Liver (tissue), 9 donors: Measurements from ENCODE around the gene PROX2. TPM values are rescaled to one million over a fixed set of nuclear protein-coding genes. Genes with fewer than 3 reads are reported as not detected.

ENCODE experiments used
- DNase-seq: peaks from one replicate; pipeline ENCODE4 v3.0.0-alpha.2; 2017; ENCODE audit warnings: low spot score
- H3K27ac ChIP-seq, 2 donors: one replicate each; pipeline ENCODE4 v1.7.0; 2013; ENCODE audit warnings: inconsistent platforms in 2 of 2, low read length in 2 of 2, control low read depth in 1 of 2, low read depth in 1 of 2, mild to moderate bottlenecking in 1 of 2
- H3K27me3 ChIP-seq, 4 donors: one replicate each; pipeline versions ENCODE4 v1.6.1 to v1.7.0; 2013; ENCODE audit warnings: low read length in 3 of 4, inconsistent platforms in 1 of 4, mild to moderate bottlenecking in 1 of 4, moderate library complexity in 1 of 4; ENCODE audit not compliant: control insufficient read depth in 4 of 4, insufficient read depth in 4 of 4
- H3K36me3 ChIP-seq, 4 donors: one replicate each; pipeline versions ENCODE4 v1.6.1 to v1.7.0; 2013; ENCODE audit warnings: low read length in 3 of 4, mild to moderate bottlenecking in 3 of 4, low read depth in 1 of 4, moderate library complexity in 1 of 4; ENCODE audit not compliant: control insufficient read depth in 4 of 4, insufficient read depth in 3 of 4
- H3K4me1 ChIP-seq, 4 donors: one replicate each; pipeline versions ENCODE4 v1.6.1 to v1.7.0; 2013; ENCODE audit warnings: low read length in 3 of 4, mild to moderate bottlenecking in 3 of 4, moderate library complexity in 1 of 4; ENCODE audit not compliant: control insufficient read depth in 4 of 4, insufficient read depth in 4 of 4
- H3K4me3 ChIP-seq, 3 donors: one replicate each; pipeline versions ENCODE4 v1.6.1 to v1.7.0; 2013; ENCODE audit warnings: low read length in 3 of 3, control low read depth in 1 of 3, low read depth in 1 of 3, mild to moderate bottlenecking in 1 of 3
- H3K9ac ChIP-seq, 2 donors: one replicate each; pipeline ENCODE4 v1.7.0; 2013; ENCODE audit warnings: low read length in 2 of 2, mild to moderate bottlenecking in 2 of 2, moderate library complexity in 2 of 2, control low read depth in 1 of 2, low read depth in 1 of 2
- H3K9me3 ChIP-seq, 4 donors: one replicate each; pipeline versions ENCODE4 v1.6.1 to v1.7.0; 2013; ENCODE audit warnings: low read length in 3 of 4; ENCODE audit not compliant: control insufficient read depth in 4 of 4
- FOXA2 ChIP-seq: IDR thresholded peaks from 2 replicates; pipeline ENCODE4 v1.6.1; 2016; ENCODE audit warnings: antibody characterized with exemption
- GABPA ChIP-seq, 2 donors: IDR thresholded peaks in 1 of 2; conservative IDR thresholded peaks in 1 of 2; 2 replicates each; pipeline ENCODE4 v1.6.1; 2016; ENCODE audit warnings: antibody characterized with exemption in 2 of 2, mild to moderate bottlenecking in 1 of 2, moderate library complexity in 1 of 2
- HNF4A ChIP-seq, 2 donors: conservative IDR thresholded peaks; 2 replicates each; pipeline ENCODE4 v1.6.1; 2016; ENCODE audit warnings: antibody characterized with exemption in 2 of 2, mild to moderate bottlenecking in 2 of 2
- RAD21 ChIP-seq, 2 donors: IDR thresholded peaks; 2 replicates each; pipeline ENCODE4 v1.6.1; 2016; ENCODE audit warnings: antibody characterized with exemption in 2 of 2, mild to moderate bottlenecking in 2 of 2
- SP1 ChIP-seq: IDR thresholded peaks from 2 replicates; pipeline ENCODE4 v1.6.1; 2018; ENCODE audit warnings: antibody characterized with exemption, mild to moderate bottlenecking
- YY1 ChIP-seq: IDR thresholded peaks from 2 replicates; pipeline ENCODE4 v1.6.1; 2016; ENCODE audit warnings: antibody characterized with exemption, mild to moderate bottlenecking
- WGBS: extraction: QIAGEN DNeasy Blood & Tissue Kit; methylation state at CpG from one replicate; pipeline ENCODE4 v1.1.7; 2013; 5-methylcytosine and 5-hydroxymethylcytosine counted together
- polyA plus RNA-seq, 2 donors: library from polyadenylated mRNA; stranded (reverse) in 1 of 2; unstranded in 1 of 2; fragments of 200-250 nt in 1 of 2; fragments of >200 nt in 1 of 2; fragmentation: Nextera tagmentation in 1 of 2; extraction: Ambion mirVana in 1 of 2; gene quantifications; one replicate each; pipeline versions ENCODE4 v1.2.1 to v1.2.3, GENCODE V29; 2013 to 2015
- total RNA-seq, 2 donors: library from RNA; depleted of rRNA; stranded (reverse); fragments of >200 nt; gene quantifications; one replicate each; pipeline ENCODE4 v1.2.3, GENCODE V29; 2014
- donor health status: healthy.
- donor health status: healthy.
- donor health status: healthy.
- donor health status: healthy.
- donor health status: healthy.

PROX2 gene
- total and polyA plus RNA-seq, 4 donors, result 0.06 TPM; not detected in 3

DNA sequence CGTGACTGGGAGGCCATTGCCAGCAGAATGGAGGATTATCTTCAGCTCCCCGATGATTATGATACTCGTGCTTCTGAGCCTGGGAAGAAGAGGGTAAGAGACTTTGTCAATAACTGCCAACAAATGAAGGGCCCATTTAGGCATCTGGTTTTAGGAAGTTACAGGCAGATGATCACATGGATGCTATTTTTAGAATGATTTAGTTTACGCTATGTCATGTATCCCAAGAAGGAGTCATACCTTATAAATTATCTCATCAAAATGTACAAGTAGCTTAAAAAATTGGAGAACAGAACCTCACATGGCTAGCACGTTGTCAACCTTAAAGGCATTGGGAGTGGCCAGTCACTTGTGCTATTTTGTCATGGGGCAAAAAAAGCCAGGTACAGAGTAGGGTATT, 46.7 kb downstream of the PROX2 start:
- H3K4me3 ChIP-seq, result no peak overlapping the region
- no peak for DNase-seq
- H3K4me1 ChIP-seq, result no peaks in the 10 kb centered on the region
- no peaks in the 10 kb centered on the region for H3K9me3 ChIP-seq
- H3K36me3 ChIP-seq, result peaks cover 1 to 29% (median 18%) of the 10 kb centered on the region in 4 donors
- H3K27me3 ChIP-seq, result no peaks in the 10 kb centered on the region
- H3K9ac ChIP-seq, result no peak overlapping the region
- WGBS, result 86% methylated on average over 5 of the region's 5 CpGs
- H3K27ac ChIP-seq, result no peak overlapping the region
- TF ChIP-seq GABPA (IDR thresholded peaks at IDR 0.05 in 1 of 2, conservative IDR thresholded peaks at IDR 0.05 in 1 of 2) (no peak), YY1 (no peak), SP1 (no peak), RAD21 (IDR thresholded peaks at IDR 0.05) (no peak), FOXA2 (no peak)

DNA sequence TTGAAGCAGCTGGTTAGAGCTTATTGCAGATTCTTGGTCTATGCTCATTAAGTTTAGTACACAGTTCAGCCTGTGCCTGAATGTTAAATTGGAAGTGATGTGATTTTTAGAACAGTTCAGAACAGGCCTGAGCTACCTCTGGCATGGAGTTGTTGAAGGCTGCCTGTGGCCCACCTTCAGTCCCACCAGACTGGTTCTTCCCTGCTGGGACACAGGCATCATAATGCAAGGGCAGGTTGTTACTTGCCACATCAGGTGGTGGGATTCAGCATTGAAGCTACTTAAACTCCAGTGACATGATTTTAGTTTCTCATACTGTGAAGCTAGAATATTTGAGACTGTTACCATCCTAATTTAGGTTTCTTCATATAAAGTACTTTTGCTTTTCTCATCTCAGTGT, 49.4 kb downstream of the PROX2 start:
- H3K27ac ChIP-seq, result no peak overlapping the region
- no peak overlapping the region for H3K9ac ChIP-seq
- no peaks in the 10 kb centered on the region for H3K9me3 ChIP-seq
- H3K4me1 ChIP-seq, result no peaks in the 10 kb centered on the region
- no peaks in the 10 kb centered on the region for H3K27me3 ChIP-seq
- H3K4me3 ChIP-seq, result no peak overlapping the region
- peaks cover 1 to 32% (median 20%) of the 10 kb centered on the region in 4 donors for H3K36me3 ChIP-seq
- no peak for TF ChIP-seq HNF4A (conservative IDR thresholded peaks at IDR 0.05)
- TF ChIP-seq YY1, result no peak
- no peak for DNase-seq

Other genes with a start within 250 kb of the PROX2 start
- gene AREL1, start 163.1 kb downstream of the PROX2 start, total RNA-seq, result 10 to 100 TPM; 18.2 to 26.6 TPM
- 1 to 10 TPM; 5.6 to 8.3 TPM for gene AREL1, start 163.1 kb downstream of the PROX2 start, polyA plus RNA-seq
- 10 to 100 TPM; 14.6 to 15.3 TPM for gene FCF1, start 163.0 kb downstream of the PROX2 start, total RNA-seq
- 10 to 100 TPM in 1 of 2 donors, 1 to 10 TPM in 1; 3.7 to 12.7 TPM for gene FCF1, start 163.0 kb downstream of the PROX2 start, polyA plus RNA-seq
- 10 to 100 TPM; 18.5 to 27.3 TPM for gene YLPM1, start 112.8 kb downstream of the PROX2 start, total RNA-seq
- gene YLPM1, start 112.8 kb downstream of the PROX2 start, polyA plus RNA-seq, result 1 to 10 TPM; 5.9 to 7.9 TPM
- 10 to 100 TPM; 41.0 to 58.0 TPM for gene DLST, start 5.8 kb upstream of the PROX2 start, total RNA-seq
- 10 to 100 TPM; 10.7 to 69.3 TPM for gene DLST, start 5.8 kb upstream of the PROX2 start, polyA plus RNA-seq
- gene RPS6KL1, start 47.1 kb upstream of the PROX2 start, total RNA-seq, result 1 to 10 TPM; 5.8 to 5.9 TPM
- gene RPS6KL1, start 47.1 kb upstream of the PROX2 start, polyA plus RNA-seq, result 1 to 10 TPM; 1.1 to 1.9 TPM
- gene PGF, start 79.5 kb upstream of the PROX2 start, total RNA-seq, result 1 to 10 TPM in 1 of 2 donors, under 1 TPM in 1; 0.61 to 4.5 TPM
- 1 to 10 TPM in 1 of 2 donors, under 1 TPM in 1; 0.90 to 2.8 TPM for gene PGF, start 79.5 kb upstream of the PROX2 start, polyA plus RNA-seq
- 10 to 100 TPM; 16.2 to 22.0 TPM for gene EIF2B2, start 126.8 kb upstream of the PROX2 start, total RNA-seq
- 10 to 100 TPM; 18.5 to 23.6 TPM for gene EIF2B2, start 126.8 kb upstream of the PROX2 start, polyA plus RNA-seq
- 10 to 100 TPM in 1 of 2 donors, 1 to 10 TPM in 1; 7.4 to 29.7 TPM for gene MLH3, start 175.3 kb upstream of the PROX2 start, total RNA-seq
- gene MLH3, start 175.3 kb upstream of the PROX2 start, polyA plus RNA-seq, result 10 to 100 TPM in 1 of 2 donors, 1 to 10 TPM in 1; 5.8 to 12.4 TPM
- gene ACYP1, start 187.9 kb upstream of the PROX2 start, total RNA-seq, result 1 to 10 TPM; 4.9 to 7.5 TPM
- 1 to 10 TPM; 2.1 to 3.1 TPM for gene ACYP1, start 187.9 kb upstream of the PROX2 start, polyA plus RNA-seq
- gene ZC2HC1C, start 193.5 kb upstream of the PROX2 start, total RNA-seq, result 1 to 10 TPM in 1 of 2 donors, under 1 TPM in 1; 0.56 to 5.9 TPM
- gene ZC2HC1C, start 193.5 kb upstream of the PROX2 start, polyA plus RNA-seq, result 1 to 10 TPM; 3.4 to 3.6 TPM